ENCODE results near the gene FBLN1.

FBLN1 gene

GRCh38 chr22:45476814-45477213 lies 25.9 kb upstream of the FBLN1 start:
- TF ChIP-seq CTCF (IDR thresholded peaks at IDR 0.05; ENCODE audit: low read depth, low read length) = no peak
- DNase-seq (ENCODE audit: extremely low read depth, low read depth) = no peak

- TF ChIP-seq CTCF (IDR thresholded peaks at IDR 0.05; ENCODE audit: low read depth, low read length) = no peak
- no peak for DNase-seq (ENCODE audit: extremely low read depth, low read depth)
Measured at GRCh38 chr22:45477366-45478107, 25.1 kb upstream of the FBLN1 start.

- TF ChIP-seq CTCF (IDR thresholded peaks at IDR 0.05; ENCODE audit: low read depth, low read length) = no peak
- peak; percentile 94 for DNase-seq (ENCODE audit: extremely low read depth, low read depth)
Measured at GRCh38 chr22:45478108-45478771, 24.4 kb upstream of the FBLN1 start.

- TF ChIP-seq CTCF (IDR thresholded peaks at IDR 0.05; ENCODE audit: low read depth, low read length) = no peak
- DNase-seq (ENCODE audit: extremely low read depth, low read depth) = no peak
Measured at GRCh38 chr22:45480717-45481116, 22.0 kb upstream of the FBLN1 start.

- no peak for TF ChIP-seq CTCF (IDR thresholded peaks at IDR 0.05; ENCODE audit: low read depth, low read length)
- DNase-seq (ENCODE audit: extremely low read depth, low read depth) = no peak
Measured at GRCh38 chr22:45481661-45482060, 21.0 kb upstream of the FBLN1 start.

GRCh38 chr22:45482169-45482568 lies 20.5 kb upstream of the FBLN1 start:
- DNase-seq (ENCODE audit: extremely low read depth, low read depth) = no peak
- TF ChIP-seq CTCF (IDR thresholded peaks at IDR 0.05; ENCODE audit: low read depth, low read length) = no peak

- TF ChIP-seq CTCF (IDR thresholded peaks at IDR 0.05; ENCODE audit: low read depth, low read length) = no peak
- DNase-seq (ENCODE audit: extremely low read depth, low read depth) = no peak
Measured at GRCh38 chr22:45483319-45483718, 19.4 kb upstream of the FBLN1 start.
